Breast epithelium (tissue), 4 donors: ENCODE measurements around the gene HIVEP3. TPM values are rescaled to one million over a fixed set of nuclear protein-coding genes. Genes with fewer than 3 reads are reported as not detected.

ENCODE experiments used
- DNase-seq, 2 donors: peaks; one replicate each; pipeline ENCODE4 v3.0.0-alpha.2; 2019; ENCODE audit warnings: low spot score in 2 of 2
- H3K27ac ChIP-seq, 2 donors: fragments of 200-600 bp; sonication (generic) in 1 of 2; one replicate each; pipeline ENCODE4 v1.5.1; 2016 to 2019; ENCODE audit warnings: mild to moderate bottlenecking in 1 of 2
- H3K27me3 ChIP-seq, 2 donors: fragments of 200-600 bp; sonication (generic) in 1 of 2; one replicate each; pipeline versions ENCODE4 v1.5.1 to v1.6.0; 2017 to 2019; ENCODE audit warnings: control low read depth in 1 of 2, mild to moderate bottlenecking in 1 of 2
- H3K36me3 ChIP-seq: fragments of 200-600 bp; one replicate; pipeline ENCODE4 v1.5.1; 2019
- H3K4me1 ChIP-seq, 2 donors: fragments of 200-600 bp; sonication (generic); one replicate each; pipeline ENCODE4 v1.5.1; 2016 to 2019; ENCODE audit warnings: control low read depth in 1 of 2
- H3K4me3 ChIP-seq, 3 donors: fragments of 200-600 bp; sonication (generic); 1 replicate in 2 of 3; 2 replicates in 1 of 3; pipeline ENCODE4 v1.5.1; 2016 to 2019; ENCODE audit warnings: mild to moderate bottlenecking in 3 of 3, moderate library complexity in 2 of 3
- H3K9me3 ChIP-seq, 2 donors: fragments of 200-600 bp; sonication (generic) in 1 of 2; one replicate each; pipeline ENCODE4 v1.5.1; 2016 to 2019; ENCODE audit warnings: control low read depth in 1 of 2
- CTCF ChIP-seq, 3 donors: fragments of 450-650 bp; IDR thresholded peaks; one replicate each; pipeline ENCODE4 v1.5.1; 2016 to 2017; ENCODE audit warnings: antibody characterized with exemption in 3 of 3, mild to moderate bottlenecking in 3 of 3, moderate library complexity in 3 of 3
- POLR2A ChIP-seq: fragments of 450-650 bp; IDR thresholded peaks from one replicate; pipeline ENCODE4 v1.6.1; 2016; ENCODE audit warnings: antibody characterized with exemption, mild to moderate bottlenecking, moderate library complexity
- POLR2AphosphoS5 ChIP-seq, 3 donors: sonication (generic); formaldehyde crosslinking; IDR thresholded peaks; one replicate each; pipeline ENCODE4 v1.6.1; 2017; ENCODE audit warnings: antibody characterized with exemption in 3 of 3
- intact Hi-C: fragments of 100-400 bp; cut with DNase I; formaldehyde crosslinking; loops from one replicate; pipeline ENCODE4 v1.15.1; 2023; ENCODE audit warnings: low total_unique reads
- total RNA-seq, 3 donors: library from RNA; depleted of rRNA; stranded (reverse); fragments of >200 nt; gene quantifications; one replicate each; pipeline ENCODE4 v1.1.0, GENCODE V29; 2016

HIVEP3 gene
- 10 to 100 TPM in 1 of 3 donors, 1 to 10 TPM in 2; 3.5 to 13.5 (median 9.2) TPM for total RNA-seq

GRCh38 chr1:41918450-41919043 lies at the start of gene HIVEP3:
HIVEP3 (minus strand) TSS chr1:41918922.
- DNase-seq: no peak
- H3K36me3 ChIP-seq: no peaks in the 10 kb centered on the region
- H3K27ac ChIP-seq: peak within 1 kb of the TSS; percentile 16 to 60

GRCh38 chr1:41964400-41964799 lies 45.7 kb upstream of the HIVEP3 start:
- Histone ChIP-seq H3K9me3 (no peaks in the 10 kb centered on the region), H3K27me3 (no peaks in the 10 kb centered on the region), H3K4me3 (no peak overlapping the region), H3K4me1 (no peaks in the 10 kb centered on the region), H3K27ac (no peak overlapping the region), H3K36me3 (no peaks in the 10 kb centered on the region)
- intact Hi-C loops: no loop called here
- TF ChIP-seq CTCF (IDR thresholded peaks at IDR 0.05) (no peak), POLR2AphosphoS5 (IDR thresholded peaks at IDR 0.05) (no peak), POLR2A (no peak)
- DNase-seq: no peak

More at GRCh38 chr1:41918450-41919043, at the start of gene HIVEP3:
- peak within 1 kb of the TSS; percentile 46 to 66 (median 59) for H3K4me3 ChIP-seq
- H3K27me3 ChIP-seq: no peaks in the 10 kb centered on the region
- TF ChIP-seq POLR2AphosphoS5 (IDR thresholded peaks at IDR 0.05) (no peak), CTCF (IDR thresholded peaks at IDR 0.05) (peak in 1 of 3 donors; percentile 32), POLR2A (no peak)
- no peaks in the 10 kb centered on the region for H3K9me3 ChIP-seq
- peaks cover 0 to 12% of the 10 kb centered on the region in 2 donors for H3K4me1 ChIP-seq
- intact Hi-C loops: no loop called here

- intact Hi-C loops: no loop called here
- H3K27ac ChIP-seq: no peak overlapping the region
- no peaks in the 10 kb centered on the region for H3K9me3 ChIP-seq
- no peaks in the 10 kb centered on the region for H3K27me3 ChIP-seq
- H3K4me3 ChIP-seq: no peak overlapping the region
- DNase-seq: no peak
- H3K4me1 ChIP-seq: no peaks in the 10 kb centered on the region
- TF ChIP-seq POLR2A (no peak), POLR2AphosphoS5 (IDR thresholded peaks at IDR 0.05) (no peak), CTCF (IDR thresholded peaks at IDR 0.05) (no peak)
- no peaks in the 10 kb centered on the region for H3K36me3 ChIP-seq
Observed at GRCh38 chr1:41963636-41964035, 44.9 kb upstream of the HIVEP3 start.

- TF ChIP-seq CTCF (IDR thresholded peaks at IDR 0.05) (no peak), POLR2A (no peak), POLR2AphosphoS5 (IDR thresholded peaks at IDR 0.05) (no peak)
- H3K27ac ChIP-seq: no peak overlapping the region
- no peaks in the 10 kb centered on the region for H3K36me3 ChIP-seq
- DNase-seq: no peak
- intact Hi-C loops: no loop called here
- H3K4me3 ChIP-seq: no peak overlapping the region
- H3K9me3 ChIP-seq: no peaks in the 10 kb centered on the region
- H3K27me3 ChIP-seq: no peaks in the 10 kb centered on the region
- H3K4me1 ChIP-seq: peaks cover 0 to 8% of the 10 kb centered on the region in 2 donors
Observed at GRCh38 chr1:41958015-41958673, 39.4 kb upstream of the HIVEP3 start.

GRCh38 chr1:41957568-41957967 lies 38.8 kb upstream of the HIVEP3 start:
- Histone ChIP-seq H3K9me3 (no peaks in the 10 kb centered on the region), H3K4me1 (peaks cover 0 to 8% of the 10 kb centered on the region in 2 donors), H3K27me3 (no peaks in the 10 kb centered on the region), H3K4me3 (no peak overlapping the region), H3K36me3 (no peaks in the 10 kb centered on the region), H3K27ac (no peak overlapping the region)
- DNase-seq: no peak
- intact Hi-C loops: no loop called here
- TF ChIP-seq CTCF (IDR thresholded peaks at IDR 0.05) (no peak), POLR2AphosphoS5 (IDR thresholded peaks at IDR 0.05) (no peak), POLR2A (no peak)
